HepG2 (cell line): ENCODE data around the gene PLCB1. TPM values are rescaled to one million over a fixed set of nuclear protein-coding genes. Genes with fewer than 3 reads are reported as not detected.

Source experiments
- ATAC-seq: fragments of 200-7000 bp; cut with Tn5 transposase; 3 replicates; pipeline ENCODE4 v1.9.1; 2020; ENCODE audit warnings: mild to moderate bottlenecking, moderate library complexity
- BruUV-seq: library from RNA; stranded (reverse); fragments of 400-500 nt; replicated peaks from 2 replicates; lab custom pipeline; 2021; lab: Mats Ljungman, UMichigan
- CTCF ChIA-PET: fragments of 300-600 bp; formaldehyde crosslinking; extraction: SDS; loops from one replicate; lab custom pipeline; 2021; ENCODE audit warnings: low total read pairs, inconsistent platforms, low intra/inter-chr PET ratio; lab: Yijun Ruan, JAX
- POLR2A ChIA-PET: fragments of 350-600 bp; sonication (Branson Sonifier 250); formaldehyde crosslinking; loops from one replicate; lab custom pipeline; 2020; ENCODE audit warnings: antibody characterized with exemption, inconsistent platforms; lab: Yijun Ruan, JAX
- DNase-seq: peaks from one replicate; pipeline ENCODE4 v3.0.0-alpha.2; 2015; ENCODE audit warnings: low spot score
- FAIRE-seq: peaks from 3 replicates; lab custom pipeline; 2011; peaks lifted over from hg19 to GRCh38; lab: Jason Lieb, UNC
- H2AFZ ChIP-seq: one replicate; pipeline ENCODE4 v1.6.1; 2011; ENCODE audit warnings: low read length, inconsistent platforms
- H3K27ac ChIP-seq: fragments of 300-600 bp; 3 replicates; pipeline ENCODE4 v1.8.0; 2011; ENCODE audit warnings: mixed run types, mild to moderate bottlenecking, mixed read lengths, low read length, inconsistent platforms; ENCODE audit not compliant: insufficient read depth; ENCODE audit errors: extremely low read length
- H3K27me3 ChIP-seq, 2 experiments: fragments of 200-600 bp in 1 of 2; 2 replicates in 1 of 2; 3 replicates in 1 of 2; pipeline versions ENCODE4 v1.6.0 to v1.8.0; 2011; ENCODE audit warnings: low read length in 2 of 2, mild to moderate bottlenecking in 2 of 2, moderate library complexity in 2 of 2, inconsistent platforms in 1 of 2; ENCODE audit not compliant: insufficient read depth in 2 of 2, control insufficient read depth in 1 of 2
- H3K36me3 ChIP-seq, 2 experiments: fragments of 200-600 bp in 1 of 2; replicated peaks in 1 of 2; 2 replicates in 1 of 2; 3 replicates in 1 of 2; pipeline versions ENCODE4 v1.5.1 to v1.8.0; 2011; ENCODE audit warnings: low read length in 2 of 2, inconsistent platforms in 1 of 2; ENCODE audit not compliant: insufficient read depth in 2 of 2, control insufficient read depth in 1 of 2
- H3K4me1 ChIP-seq: 2 replicates; pipeline ENCODE4 v1.5.1; 2012; ENCODE audit warnings: low read length, inconsistent platforms; ENCODE audit not compliant: insufficient read depth
- H3K4me2 ChIP-seq: 2 replicates; pipeline ENCODE4 v1.6.0; 2011; ENCODE audit warnings: low read depth, low read length, inconsistent platforms
- H3K4me3 ChIP-seq, 3 experiments: fragments of 200-600 bp in 1 of 3; sonication (generic), shearing (Covaris generic) in 1 of 3; replicated peaks in 1 of 3; 2 replicates each; pipeline ENCODE4 v1.5.1; 2011 to 2016; ENCODE audit warnings: low read length in 3 of 3, inconsistent platforms in 2 of 3, low read depth in 2 of 3, mild to moderate bottlenecking in 2 of 3, control low read depth in 1 of 3, mixed read lengths in 1 of 3; ENCODE audit not compliant: insufficient read depth in 1 of 3
- H3K79me2 ChIP-seq: one replicate; pipeline ENCODE4 v1.6.1; 2011; ENCODE audit warnings: low read length, inconsistent platforms; ENCODE audit not compliant: insufficient read depth
- H3K9ac ChIP-seq: 2 replicates; pipeline ENCODE4 v1.6.0; 2011; ENCODE audit warnings: mild to moderate bottlenecking, low read depth, low read length, inconsistent platforms; ENCODE audit not compliant: insufficient read depth
- H3K9me3 ChIP-seq: 2 replicates; pipeline ENCODE4 v1.5.1; 2012; ENCODE audit warnings: mild to moderate bottlenecking, low read length
- H4K20me1 ChIP-seq: 2 replicates; pipeline ENCODE4 v1.6.0; 2011; ENCODE audit warnings: inconsistent platforms, mild to moderate bottlenecking, low read length, moderate library complexity; ENCODE audit not compliant: insufficient read depth
- ASH2L ChIP-seq: fragments of 300-600, 200-600 bp; sonication (generic); IDR thresholded peaks from 2 replicates; pipeline ENCODE4 v1.7.0; 2017; ENCODE audit warnings: low read depth, mild to moderate bottlenecking, moderate library complexity, mixed read lengths, low read length; ENCODE audit not compliant: insufficient read length
- CEBPB ChIP-seq: IDR thresholded peaks from 2 replicates; pipeline ENCODE4 v1.6.1; 2011; ENCODE audit warnings: low read depth, low read length, improper control_type of control experiment, borderline replicate concordance
- DNMT1 ChIP-seq: sonication (generic); formaldehyde crosslinking; IDR thresholded peaks from 2 replicates; pipeline ENCODE4 v1.5.1; 2020; ENCODE audit warnings: mild to moderate bottlenecking, missing genetic modification reagents
- MATR3 ChIP-seq: sonication (generic); formaldehyde crosslinking; IDR thresholded peaks from 2 replicates; pipeline ENCODE4 v1.4.0; 2020; ENCODE audit warnings: missing genetic modification reagents
- STAG1 ChIP-seq: sonication (generic); formaldehyde crosslinking; IDR thresholded peaks from 2 replicates; pipeline ENCODE4 v1.4.0; 2020; ENCODE audit warnings: missing genetic modification reagents
- TOPORS ChIP-seq: sonication (generic); formaldehyde crosslinking; IDR thresholded peaks from 2 replicates; pipeline ENCODE4 v1.8.0; 2023; ENCODE audit warnings: mild to moderate bottlenecking, missing genetic modification reagents
- ZNF12 ChIP-seq: sonication (generic); formaldehyde crosslinking; IDR thresholded peaks from 2 replicates; pipeline ENCODE4 v1.5.0; 2020; ENCODE audit warnings: missing genetic modification reagents
- ZNF274 ChIP-seq: sonication (generic); formaldehyde crosslinking; IDR thresholded peaks from 2 replicates; pipeline ENCODE4 v1.5.1; 2020; ENCODE audit warnings: mild to moderate bottlenecking, missing genetic modification reagents
- ZNF614 ChIP-seq: IDR thresholded peaks from 2 replicates; pipeline ENCODE4 v1.6.1; 2018; ENCODE audit warnings: missing biosample characterization, missing genetic modification reagents, inconsistent platforms, borderline replicate concordance
- ZNF619 ChIP-seq: sonication (generic); formaldehyde crosslinking; IDR thresholded peaks from 2 replicates; pipeline ENCODE4 v1.4.0; 2020; ENCODE audit warnings: mild to moderate bottlenecking, missing genetic modification reagents
- ZNF660 ChIP-seq: sonication (generic); formaldehyde crosslinking; IDR thresholded peaks from 2 replicates; pipeline ENCODE4 v1.5.1; 2020; ENCODE audit warnings: mild to moderate bottlenecking, low read depth, missing genetic modification reagents, borderline replicate concordance
- WGBS: methylation state at CpG from one replicate; pipeline ENCODE4 v1.1.6; 2017; ENCODE audit warnings: low lambda C conversion rate; 5-methylcytosine and 5-hydroxymethylcytosine counted together
- in situ Hi-C: cut with HindIII; loops from 2 replicates; pipeline ENCODE4 v1.10.0; 2017; ENCODE audit warnings: low pct_unique_long_range_greater_than_20kb; ENCODE audit not compliant: extremely low pct_ligation_motif_present
- intact Hi-C: fragments of 100-400 bp; cut with micrococcal nuclease; formaldehyde crosslinking; loops from one replicate; pipeline ENCODE4 v1.10.0; 2022; ENCODE audit not compliant: unreplicated experiment
- polyA plus RNA-seq, 8 experiments: library from polyadenylated mRNA; depleted of rRNA in 3 of 8; stranded (reverse) in 7 of 8; unstranded in 1 of 8; fragments of >200 nt; fragmentation: Illumina TruSeq in 4 of 8; extraction: Trizol in 4 of 8; gene quantifications; 2 replicates each; pipeline versions ENCODE4 v1.2.1 to v1.2.3, GENCODE V29; 2011 to 2016; ENCODE audit warnings: low read depth in 4 of 8, missing spikeins in 1 of 8, mixed read lengths in 1 of 8; ENCODE audit not compliant: insufficient read depth in 1 of 8
- total RNA-seq, 5 experiments: library from RNA; depleted of rRNA; stranded (reverse); fragments of >200 nt; fragmentation: Illumina TruSeq; extraction: Trizol; gene quantifications; 2 replicates each; pipeline ENCODE4 v1.2.3, GENCODE V29; 2016; ENCODE audit warnings: low read depth in 1 of 5

The PLCB1 gene
- total and polyA plus RNA-seq, 2 of the 13 experiments (the other 11 are each of a cell fraction or from before 2014, with no cell fraction given): 42.4 to 55.9 TPM

DNA sequence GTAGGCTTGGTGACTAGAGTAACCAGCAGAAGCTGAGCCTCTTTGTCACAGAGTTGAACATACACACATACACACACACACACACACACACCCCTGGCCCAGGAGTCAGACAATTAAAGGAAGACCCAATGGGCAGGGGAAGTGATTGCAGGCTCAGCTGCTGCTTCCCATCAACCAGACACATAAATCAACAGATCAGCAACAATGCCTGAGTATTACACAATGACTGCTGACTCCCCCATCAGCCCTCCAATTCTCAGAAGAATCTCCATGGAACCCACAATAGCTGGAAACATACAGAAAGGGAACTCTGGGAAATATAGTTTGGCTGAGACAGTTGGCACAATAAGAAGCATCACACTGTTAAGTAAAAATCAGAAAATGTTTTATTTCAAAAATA, 666.4 kb downstream of the PLCB1 start:
- CTCF ChIA-PET: no interaction called here
- Histone ChIP-seq H3K4me3 (no peak overlapping the region), H3K79me2 (no peaks in the 10 kb centered on the region), H3K9ac (no peak overlapping the region), H3K9me3 (no peaks in the 10 kb centered on the region), H3K36me3 (peaks cover 0 to 4% of the 10 kb centered on the region in 2 experiments; a peak in 2 of 5 replicates), H3K4me2 (no peak overlapping the region), H2AFZ (no peak overlapping the region), H3K27me3 (no peaks in the 10 kb centered on the region), H3K4me1 (no peaks in the 10 kb centered on the region), H3K27ac (no peak overlapping the region), H4K20me1 (no peaks in the 10 kb centered on the region)
- in situ Hi-C loops: no loop called here
- FAIRE-seq (no peak), ATAC-seq (no peak), DNase-seq (no peak)
- no TSS peak for BruUV-seq
- intact Hi-C loops: no loop called here
- POLR2A ChIA-PET: interaction anchor here (0.8 kb wide), 1 partner anchor 10 kb away, joined by 3 read pairs; no protein-coding TSS in a partner anchor
- TF ChIP-seq MATR3 (CRISPR knock-in tag) (no peak), TOPORS (CRISPR knock-in tag) (no peak), ZNF12 (CRISPR knock-in tag) (0 out of 2 replicates have a peak, but pooled peaks have one; percentile 49), ZNF619 (CRISPR knock-in tag) (no peak), ZNF274 (CRISPR knock-in tag) (no peak), ZNF614 (CRISPR knock-in tag) (no peak), DNMT1 (CRISPR knock-in tag) (no peak), CEBPB (peak; percentile 64; the same call in 1 of the 2 replicates)

DNA sequence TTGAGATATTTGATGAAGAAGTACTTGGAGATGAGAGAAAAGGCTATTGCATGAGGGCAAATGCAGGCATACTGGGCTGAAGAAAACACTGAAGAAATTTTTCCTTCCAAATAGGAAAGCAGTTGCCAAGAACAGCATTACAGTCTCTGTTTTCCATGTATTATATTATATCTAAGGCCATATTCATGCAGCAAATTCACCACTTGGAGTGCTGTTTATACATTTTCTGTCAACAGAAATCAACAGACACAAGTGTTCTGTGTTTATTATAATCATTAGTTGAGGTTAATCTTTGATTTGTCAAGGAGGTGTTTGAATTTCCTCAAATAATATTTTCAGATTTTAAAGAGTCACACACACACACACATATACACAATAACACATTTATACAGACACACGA, 668.0 kb downstream of the PLCB1 start:
- in situ Hi-C loops: no loop called here
- DNase-seq (no peak), ATAC-seq (no peak), FAIRE-seq (peak; percentile 8)
- H3K27ac ChIP-seq: no peak overlapping the region
- H3K27me3 ChIP-seq: no peaks in the 10 kb centered on the region
- H3K4me3 ChIP-seq: no peak overlapping the region
- H2AFZ ChIP-seq: no peak overlapping the region
- peak; percentile 17; the same call in 1 of the 2 replicates for TF ChIP-seq STAG1 (CRISPR knock-in tag)
- TF ChIP-seq ASH2L: no peak
- no peak for TF ChIP-seq ZNF660
- no peaks in the 10 kb centered on the region for H3K79me2 ChIP-seq
- ChIA-PET CTCF (no interaction called here), POLR2A (no interaction called here)
- H4K20me1 ChIP-seq: no peaks in the 10 kb centered on the region
- H3K9me3 ChIP-seq: no peaks in the 10 kb centered on the region
- H3K4me1 ChIP-seq: no peaks in the 10 kb centered on the region
- H3K36me3 ChIP-seq: peaks cover 0 to 4% of the 10 kb centered on the region in 2 experiments; a peak in 2 of 5 replicates
- no TSS peak for BruUV-seq
- no peak overlapping the region for H3K9ac ChIP-seq
- WGBS: 39% methylated on average over 1 of the region's 1 CpG
- intact Hi-C loops: no loop called here
- no peak overlapping the region for H3K4me2 ChIP-seq
